SK-N-SH (cell line): ENCODE measurements around the gene SEC24D. TPM values are rescaled to one million over a fixed set of nuclear protein-coding genes. Genes with fewer than 3 reads are reported as not detected.
A peak's percentile ranks its signal among the peaks of the same experiment; 100 is the strongest.

Source experiments
- CTCF ChIA-PET: fragments of 300-600, 350-600 bp; formaldehyde crosslinking; extraction: SDS; loops from one replicate; lab custom pipeline; 2021; lab: Yijun Ruan, JAX
- POLR2A ChIA-PET: fragments of 350-600 bp; sonication (Branson Sonifier 250); formaldehyde crosslinking; extraction: SDS; loops from one replicate; lab custom pipeline; 2020; ENCODE audit warnings: antibody characterized with exemption, inconsistent platforms; lab: Yijun Ruan, JAX
- DNase-seq: peaks from one replicate; pipeline ENCODE4 v3.0.0; 2012
- H2AFZ ChIP-seq: fragments of 200-600 bp; sonication (generic); 2 replicates; pipeline ENCODE4 v1.8.1; 2016; ENCODE audit warnings: antibody characterized with exemption, mild to moderate bottlenecking, low read depth
- H3F3A ChIP-seq: fragments of 200-600 bp; sonication (generic); replicated peaks from 2 replicates; pipeline ENCODE3; 2016; ENCODE audit warnings: antibody characterized with exemption, mild to moderate bottlenecking; ENCODE audit not compliant: insufficient read depth
- H3K27ac ChIP-seq, 2 experiments: fragments of 200-500 bp in 1 of 2; fragments of 200-600 bp in 1 of 2; sonication (Bioruptor generic) in 1 of 2; sonication (generic), shearing (Covaris generic) in 1 of 2; 2 replicates each; pipeline versions ENCODE4 v1.5.1 to v1.6.1; 2014 to 2016; ENCODE audit warnings: low read depth in 2 of 2, inconsistent platforms in 1 of 2, low read length in 1 of 2, mild to moderate bottlenecking in 1 of 2, mixed read lengths in 1 of 2
- H3K27me3 ChIP-seq: fragments of 200-600 bp; sonication (generic), shearing (Covaris generic); 2 replicates; pipeline ENCODE4 v1.6.1; 2016; ENCODE audit warnings: mixed run types; ENCODE audit not compliant: insufficient read depth
- H3K36me3 ChIP-seq, 2 experiments: fragments of 200-500 bp in 1 of 2; fragments of 200-600 bp in 1 of 2; sonication (Bioruptor generic) in 1 of 2; sonication (generic) in 1 of 2; replicated peaks in 1 of 2; 2 replicates each; pipeline versions ENCODE3 to v1.5.1; 2014 to 2016; ENCODE audit warnings: low read length in 1 of 2, mild to moderate bottlenecking in 1 of 2; ENCODE audit not compliant: insufficient read depth in 2 of 2, control insufficient read depth in 1 of 2
- H3K4me1 ChIP-seq, 2 experiments: fragments of 200-500 bp in 1 of 2; fragments of 200-600 bp in 1 of 2; sonication (Bioruptor generic) in 1 of 2; sonication (generic), shearing (Covaris generic) in 1 of 2; 2 replicates each; pipeline versions ENCODE4 v1.5.1 to v1.6.1; 2014 to 2016; ENCODE audit warnings: low read depth in 1 of 2, low read length in 1 of 2, mixed run types in 1 of 2; ENCODE audit not compliant: insufficient read depth in 2 of 2, control insufficient read depth in 1 of 2
- H3K4me2 ChIP-seq: fragments of 200-600 bp; sonication (generic), shearing (Covaris generic); 2 replicates; pipeline ENCODE4 v1.6.1; 2017; ENCODE audit warnings: mixed run types
- H3K4me3 ChIP-seq, 2 experiments: fragments of 200-500 bp in 1 of 2; fragments of 200-600 bp in 1 of 2; sonication (Bioruptor generic) in 1 of 2; sonication (generic), shearing (Covaris generic) in 1 of 2; 2 replicates each; pipeline versions ENCODE4 v1.5.1 to v1.8.1; 2014 to 2016; ENCODE audit warnings: low read depth in 2 of 2, inconsistent platforms in 1 of 2, low read length in 1 of 2, mild to moderate bottlenecking in 1 of 2, mixed read lengths in 1 of 2, moderate library complexity in 1 of 2
- H3K79me2 ChIP-seq: fragments of 200-600 bp; sonication (generic); 2 replicates; pipeline ENCODE4 v1.8.1; 2017; ENCODE audit warnings: mild to moderate bottlenecking; ENCODE audit not compliant: insufficient read depth
- H3K9ac ChIP-seq: fragments of 200-600 bp; sonication (generic); 2 replicates; pipeline ENCODE4 v1.6.1; 2017; ENCODE audit warnings: mixed run types
- H3K9me2 ChIP-seq: fragments of 200-600 bp; sonication (generic); 2 replicates; pipeline ENCODE4 v1.6.1; 2017; ENCODE audit warnings: mixed run types
- H3K9me3 ChIP-seq: fragments of 200-600 bp; sonication (generic); 2 replicates; pipeline ENCODE4 v1.6.1; 2017; ENCODE audit warnings: mixed run types, mild to moderate bottlenecking, moderate library complexity
- H4K20me1 ChIP-seq: fragments of 200-600 bp; sonication (generic); 2 replicates; pipeline ENCODE4 v1.6.1; 2017; ENCODE audit warnings: mild to moderate bottlenecking, mixed run types; ENCODE audit not compliant: insufficient read depth
- CHD2 ChIP-seq: fragments of 150-350 bp; IDR thresholded peaks from 2 replicates; pipeline ENCODE4 v1.6.1; 2018; ENCODE audit warnings: low read length; ENCODE audit not compliant: partially characterized antibody
- EP300 ChIP-seq, 2 experiments: IDR thresholded peaks; 2 replicates each; pipeline versions ENCODE4 v1.4.0 to v1.6.1; 2012; ENCODE audit warnings: borderline replicate concordance in 1 of 2, low read depth in 1 of 2, low read length in 1 of 2
- FOSL2 ChIP-seq: IDR thresholded peaks from 2 replicates; pipeline ENCODE4 v1.4.0; 2012; ENCODE audit warnings: low read depth, mild to moderate bottlenecking, moderate library complexity, borderline replicate concordance
- GATA2 ChIP-seq: sonication (generic); formaldehyde crosslinking; IDR thresholded peaks from 2 replicates; pipeline ENCODE4 v1.5.0; 2020; ENCODE audit warnings: mild to moderate bottlenecking, missing genetic modification reagents
- JUND ChIP-seq: IDR thresholded peaks from 2 replicates; pipeline ENCODE4 v1.4.0; 2012
- MXI1 ChIP-seq: IDR thresholded peaks from 2 replicates; pipeline ENCODE4 v1.6.1; 2012; ENCODE audit warnings: mild to moderate bottlenecking, low read depth, low read length, improper control_type of control experiment
- NRF1 ChIP-seq: IDR thresholded peaks from 2 replicates; pipeline ENCODE4 v1.6.1; 2012; ENCODE audit warnings: low read depth, mild to moderate bottlenecking, low read length
- PBX3 ChIP-seq: IDR thresholded peaks from 2 replicates; pipeline ENCODE4; 2012
- RCOR1 ChIP-seq: fragments of 150-350 bp; IDR thresholded peaks from 2 replicates; pipeline ENCODE4 v1.6.1; 2017; ENCODE audit warnings: antibody characterized with exemption, low read length
- RXRA ChIP-seq: IDR thresholded peaks from 2 replicates; pipeline ENCODE4 v1.4.0; 2012; ENCODE audit warnings: low read depth, mild to moderate bottlenecking, borderline replicate concordance
- TCF12 ChIP-seq: IDR thresholded peaks from 2 replicates; pipeline ENCODE4 v1.4.0; 2012
- TEAD4 ChIP-seq: IDR thresholded peaks from 2 replicates; pipeline ENCODE4 v1.4.0; 2012; ENCODE audit warnings: mild to moderate bottlenecking, borderline replicate concordance; ENCODE audit not compliant: insufficient read depth
- WGBS: methylation state at CpG from one replicate; pipeline ENCODE4 v1.1.6; 2017; ENCODE audit warnings: low lambda C conversion rate; 5-methylcytosine and 5-hydroxymethylcytosine counted together
- polyA plus RNA-seq, 3 experiments: library from polyadenylated mRNA; depleted of rRNA; stranded (reverse); fragments of >200 nt; gene quantifications; 2 replicates each; pipeline ENCODE4 v1.2.3, GENCODE V29; 2012

Gene SEC24D
- polyA plus RNA-seq, 1 of the 3 experiments (the other 2 are of a cell fraction) = 32.2 TPM

GRCh38 chr4:118843237-118843636 lies 7.3 kb upstream of the SEC24D start:
- Histone ChIP-seq H3K4me3 (no peak overlapping the region), H3K4me2 (no peak overlapping the region), H3K36me3 (no peaks in the 10 kb centered on the region), H3K79me2 (no peaks in the 10 kb centered on the region), H3K4me1 (peaks cover 3 to 10% of the 10 kb centered on the region in 2 experiments), H3F3A (peaks cover 14% of the 10 kb centered on the region), H2AFZ (no peak overlapping the region), H3K27me3 (no peaks in the 10 kb centered on the region), H3K9ac (no peak overlapping the region), H4K20me1 (no peaks in the 10 kb centered on the region), H3K9me2 (no peaks in the 10 kb centered on the region), H3K27ac (no peak overlapping the region), H3K9me3 (no peaks in the 10 kb centered on the region)
- POLR2A ChIA-PET = no interaction called here
- CTCF ChIA-PET = no interaction called here
- TF ChIP-seq RCOR1 (no peak), TEAD4 (no peak), CHD2 (no peak), NRF1 (no peak), GATA2 (no peak), FOSL2 (no peak)
- no peak for DNase-seq
- 85% methylated on average over 6 of the region's 6 CpGs for WGBS

- POLR2A ChIA-PET = no interaction called here
- DNase-seq = no peak
- peak overlapping the region; percentile 56 for H3K4me2 ChIP-seq
Observed at GRCh38 chr4:118842055-118842454, 6.1 kb upstream of the SEC24D start.

More at GRCh38 chr4:118842055-118842454, 6.1 kb upstream of the SEC24D start:
- Histone ChIP-seq H3K9ac (no peak overlapping the region), H3K36me3 (no peaks in the 10 kb centered on the region), H3F3A (peaks cover 14% of the 10 kb centered on the region), H4K20me1 (no peaks in the 10 kb centered on the region), H3K4me1 (peaks cover 5 to 10% of the 10 kb centered on the region in 2 experiments), H3K27me3 (no peaks in the 10 kb centered on the region), H3K4me3 (no peak overlapping the region), H3K9me3 (no peaks in the 10 kb centered on the region), H3K79me2 (no peaks in the 10 kb centered on the region), H3K9me2 (no peaks in the 10 kb centered on the region), H2AFZ (no peak overlapping the region)
- CTCF ChIA-PET = interaction anchor here (0.7 to 6.2 kb wide), 2 partner anchors 23 kb away, joined by 3 to 28 read pairs; no protein-coding TSS in a partner anchor
- 14% methylated on average over 3 of the region's 3 CpGs for WGBS
- peak in 1 of 2 experiments; percentile 13; a peak in 1 of 4 replicates for TF ChIP-seq EP300 (IDR thresholded peaks at IDR 0.05; ENCODE audit: borderline replicate concordance in 1 of 2, low read depth in 1 of 2, low read length in 1 of 2)
- TF ChIP-seq PBX3 = peak; percentile 60
- no peak for TF ChIP-seq MXI1
- TF ChIP-seq RXRA = 0 out of 2 replicates have a peak, but pooled peaks have one; percentile 14
- TF ChIP-seq GATA2 = no peak
- TF ChIP-seq TCF12 = peak; percentile 35; the same call in 1 of the 2 replicates
- TF ChIP-seq FOSL2 = peak; percentile 64; the same call in 1 of the 2 replicates
- TF ChIP-seq JUND = peak; percentile 59
- TF ChIP-seq TEAD4 = peak; percentile 24; the same call in 1 of the 2 replicates
- TF ChIP-seq, all 33 proteins: peak for 7
- H3K27ac ChIP-seq = peak overlapping the region in 1 of 2 experiments; percentile 64; a peak in 2 of 4 replicates
